Breast epithelium (tissue), 3 donors: ENCODE results near the gene TOP3A.

Experiments used
- CTCF ChIP-seq, 3 donors: fragments of 450-650 bp; IDR thresholded peaks; one replicate each; pipeline ENCODE4 v1.5.1; 2016 to 2017; ENCODE audit warnings: antibody characterized with exemption in 3 of 3, mild to moderate bottlenecking in 3 of 3, moderate library complexity in 3 of 3
- POLR2A ChIP-seq: fragments of 450-650 bp; IDR thresholded peaks from one replicate; pipeline ENCODE4 v1.6.1; 2016; ENCODE audit warnings: antibody characterized with exemption, mild to moderate bottlenecking, moderate library complexity
- POLR2AphosphoS5 ChIP-seq, 3 donors: sonication (generic); formaldehyde crosslinking; IDR thresholded peaks; one replicate each; pipeline ENCODE4 v1.6.1; 2017; ENCODE audit warnings: antibody characterized with exemption in 3 of 3

GRCh38 chr17:18361837-18362697, 47.3 kb upstream of the TOP3A start:
- no peak for TF ChIP-seq POLR2AphosphoS5 (IDR thresholded peaks at IDR 0.05)
- TF ChIP-seq CTCF (IDR thresholded peaks at IDR 0.05) = no peak
- no peak for TF ChIP-seq POLR2A
